ENCODE measurements around the gene C6orf58. TPM values are rescaled to one million over a fixed set of nuclear protein-coding genes. Genes with fewer than 3 reads are reported as not detected.

C6orf58 gene
- total RNA-seq, 1 experiment from 2014 or later: not detected

DNA sequence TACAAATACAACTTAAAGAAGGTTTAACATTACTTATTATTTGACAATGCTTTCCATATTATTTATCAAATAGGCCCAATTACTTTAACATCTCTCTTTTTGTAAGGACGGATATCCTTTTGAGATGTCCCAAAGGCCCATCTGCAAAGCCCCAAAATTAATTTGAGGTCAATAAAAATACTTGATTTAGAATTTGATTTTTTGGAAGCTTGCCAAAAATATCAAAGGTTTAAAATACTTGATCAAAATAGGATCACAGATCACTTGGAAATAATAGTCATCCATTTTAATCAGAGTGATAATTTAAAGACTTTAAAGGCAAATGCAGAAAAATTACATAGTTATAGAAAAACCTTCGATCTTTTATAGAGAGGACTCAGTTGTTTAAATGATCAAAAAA lies 8.1 kb downstream of the C6orf58 start:
- no peaks in the 10 kb centered on the region for H3K9me3 Mint-ChIP-seq (ENCODE audit: unreplicated experiment)
- TF ChIP-seq, protein P1, sequence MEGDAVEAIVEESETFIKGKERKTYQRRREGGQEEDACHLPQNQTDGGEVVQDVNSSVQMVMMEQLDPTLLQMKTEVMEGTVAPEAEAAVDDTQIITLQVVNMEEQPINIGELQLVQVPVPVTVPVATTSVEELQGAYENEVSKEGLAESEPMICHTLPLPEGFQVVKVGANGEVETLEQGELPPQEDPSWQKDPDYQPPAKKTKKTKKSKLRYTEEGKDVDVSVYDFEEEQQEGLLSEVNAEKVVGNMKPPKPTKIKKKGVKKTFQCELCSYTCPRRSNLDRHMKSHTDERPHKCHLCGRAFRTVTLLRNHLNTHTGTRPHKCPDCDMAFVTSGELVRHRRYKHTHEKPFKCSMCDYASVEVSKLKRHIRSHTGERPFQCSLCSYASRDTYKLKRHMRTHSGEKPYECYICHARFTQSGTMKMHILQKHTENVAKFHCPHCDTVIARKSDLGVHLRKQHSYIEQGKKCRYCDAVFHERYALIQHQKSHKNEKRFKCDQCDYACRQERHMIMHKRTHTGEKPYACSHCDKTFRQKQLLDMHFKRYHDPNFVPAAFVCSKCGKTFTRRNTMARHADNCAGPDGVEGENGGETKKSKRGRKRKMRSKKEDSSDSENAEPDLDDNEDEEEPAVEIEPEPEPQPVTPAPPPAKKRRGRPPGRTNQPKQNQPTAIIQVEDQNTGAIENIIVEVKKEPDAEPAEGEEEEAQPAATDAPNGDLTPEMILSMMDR (IDR thresholded peaks at IDR 0.05; ENCODE audit: insufficient read depth in 1 of 2, low read depth in 1 of 2, low read length in 1 of 2, severe bottlenecking in 1 of 2, unreplicated experiment in 1 of 2): no peak
- no peaks in the 10 kb centered on the region for H3K4me1 Mint-ChIP-seq (ENCODE audit: low read depth, unreplicated experiment)
- DNase-seq: no peak
- H3K36me3 ChIP-seq (ENCODE audit: control insufficient read depth, insufficient read depth, low read length): no peaks in the 10 kb centered on the region
- no peaks in the 10 kb centered on the region for H3K27me3 ChIP-seq (replicated peaks; ENCODE audit: control insufficient read depth, insufficient read depth, low read length)
- POLR2A ChIA-PET: no interaction called here
- H3K4me3 Mint-ChIP-seq (ENCODE audit: unreplicated experiment): no peak overlapping the region
- H3K9me3 ChIP-seq: no peaks in the 10 kb centered on the region
- BruUV-seq (replicated peaks): no TSS peak
- CTCF ChIA-PET: no interaction called here
- no peak overlapping the region for H3K4me3 ChIP-seq (ENCODE audit: low read depth, low read length)
- H3K27ac Mint-ChIP-seq (ENCODE audit: unreplicated experiment): no peak overlapping the region
- H3K27me3 Mint-ChIP-seq (ENCODE audit: insufficient read depth, unreplicated experiment): peaks cover 4% of the 10 kb centered on the region
- intact Hi-C loops (cut with micrococcal nuclease; ENCODE audit: unreplicated experiment): no loop called here
- no peaks in the 10 kb centered on the region for H3K4me1 ChIP-seq
- H3K36me3 Mint-ChIP-seq (ENCODE audit: insufficient read depth, unreplicated experiment): no peaks in the 10 kb centered on the region

DNA sequence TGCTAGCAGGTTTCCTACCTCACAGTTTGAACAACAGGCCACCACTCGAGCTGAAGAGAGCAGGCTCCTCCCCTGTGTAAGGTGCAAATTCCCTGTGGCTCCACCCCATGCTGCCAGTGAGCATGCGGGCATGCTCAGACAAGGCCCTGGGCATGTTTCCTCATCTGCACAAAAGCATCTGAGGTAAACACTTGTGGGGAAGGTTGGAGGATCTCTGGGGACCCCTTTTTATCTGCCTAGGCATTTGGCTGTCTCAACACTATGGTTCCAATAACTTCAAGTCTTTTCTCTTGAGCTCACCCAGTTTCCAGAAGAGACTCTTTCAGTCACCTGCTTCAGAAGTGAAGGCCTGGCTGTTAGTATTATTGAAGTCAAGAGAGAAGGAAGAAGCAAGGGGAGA lies 9.4 kb downstream of the C6orf58 start:
- no peaks in the 10 kb centered on the region for H3K4me1 ChIP-seq
- no peaks in the 10 kb centered on the region for H3K36me3 Mint-ChIP-seq (ENCODE audit: insufficient read depth, unreplicated experiment)
- H3K9me3 Mint-ChIP-seq (ENCODE audit: unreplicated experiment): no peaks in the 10 kb centered on the region
- no TSS peak for BruUV-seq (replicated peaks)
- no peak overlapping the region for H3K27ac Mint-ChIP-seq (ENCODE audit: unreplicated experiment)
- H3K27me3 Mint-ChIP-seq (ENCODE audit: insufficient read depth, unreplicated experiment): peaks cover 2% of the 10 kb centered on the region
- H3K36me3 ChIP-seq (ENCODE audit: control insufficient read depth, insufficient read depth, low read length): no peaks in the 10 kb centered on the region
- POLR2A ChIA-PET: no interaction called here
- intact Hi-C loops (cut with micrococcal nuclease; ENCODE audit: unreplicated experiment): no loop called here
- no peak overlapping the region for H3K4me3 ChIP-seq (ENCODE audit: low read depth, low read length)
- H3K27me3 ChIP-seq (replicated peaks; ENCODE audit: control insufficient read depth, insufficient read depth, low read length): no peaks in the 10 kb centered on the region
- DNase-seq: no peak
- CTCF ChIA-PET: no interaction called here
- no peaks in the 10 kb centered on the region for H3K9me3 ChIP-seq
- H3K4me3 Mint-ChIP-seq (ENCODE audit: unreplicated experiment): no peak overlapping the region
- TF ChIP-seq, protein P1 (IDR thresholded peaks at IDR 0.05; ENCODE audit: insufficient read depth in 1 of 2, low read depth in 1 of 2, low read length in 1 of 2, severe bottlenecking in 1 of 2, unreplicated experiment in 1 of 2): no peak
- no peaks in the 10 kb centered on the region for H3K4me1 Mint-ChIP-seq (ENCODE audit: low read depth, unreplicated experiment)

DNA sequence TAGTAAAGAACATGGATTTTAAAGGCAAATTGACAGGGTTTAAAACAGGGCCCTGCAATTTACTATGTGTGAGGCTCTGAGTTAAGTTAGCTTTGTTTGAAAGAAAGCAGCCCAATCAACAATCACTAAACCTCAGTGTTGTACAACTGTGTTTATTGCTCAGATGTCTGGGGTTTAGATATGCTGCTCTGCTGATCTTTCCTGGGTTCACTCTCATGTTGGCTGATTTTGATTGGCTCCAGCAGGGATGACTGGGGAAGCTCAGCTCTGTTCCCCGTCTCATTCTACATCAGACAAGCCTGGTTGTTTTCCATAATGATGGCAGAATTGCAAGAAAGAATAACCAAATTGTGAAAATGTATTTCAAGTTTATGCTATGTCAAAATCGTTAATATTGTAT lies 10.9 kb downstream of the C6orf58 start:
- BruUV-seq (replicated peaks): no TSS peak
- Mint-ChIP-seq H3K27ac (ENCODE audit: unreplicated experiment) (no peak overlapping the region), H3K36me3 (ENCODE audit: insufficient read depth, unreplicated experiment) (no peaks in the 10 kb centered on the region), H3K4me1 (ENCODE audit: low read depth, unreplicated experiment) (no peaks in the 10 kb centered on the region), H3K9me3 (ENCODE audit: unreplicated experiment) (no peaks in the 10 kb centered on the region), H3K4me3 (ENCODE audit: unreplicated experiment) (no peak overlapping the region), H3K27me3 (ENCODE audit: insufficient read depth, unreplicated experiment) (peaks cover 2% of the 10 kb centered on the region)
- DNase-seq: no peak
- TF ChIP-seq, protein P1 (IDR thresholded peaks at IDR 0.05; ENCODE audit: insufficient read depth in 1 of 2, low read depth in 1 of 2, low read length in 1 of 2, severe bottlenecking in 1 of 2, unreplicated experiment in 1 of 2): no peak
- Histone ChIP-seq H3K27me3 (replicated peaks; ENCODE audit: control insufficient read depth, insufficient read depth, low read length) (no peaks in the 10 kb centered on the region), H3K4me1 (no peaks in the 10 kb centered on the region), H3K4me3 (ENCODE audit: low read depth, low read length) (no peak overlapping the region), H3K9me3 (no peaks in the 10 kb centered on the region), H3K36me3 (ENCODE audit: control insufficient read depth, insufficient read depth, low read length) (no peaks in the 10 kb centered on the region)
- ChIA-PET POLR2A (no interaction called here), CTCF (no interaction called here)
- intact Hi-C loops (cut with micrococcal nuclease; ENCODE audit: unreplicated experiment): no loop called here

Measured in Caco-2 (cell line).